ENCODE data around the gene PRPSAP1. TPM values are rescaled to one million over a fixed set of nuclear protein-coding genes. Genes with fewer than 3 reads are reported as not detected.

The PRPSAP1 gene
- total and polyA plus RNA-seq, 8 donors = 25.0 to 49.0 (median 38.4) TPM

- H3K4me1 ChIP-seq = no peaks in the 10 kb centered on the region
Measured at GRCh38 chr17:76293106-76293505, 60.6 kb downstream of the PRPSAP1 start.

GRCh38 chr17:76292567-76292966, 61.1 kb downstream of the PRPSAP1 start:
- no peaks in the 10 kb centered on the region for H3K27me3 ChIP-seq
- 75 to 99% (median 96%) methylated on average over 4 of the region's 4 CpGs; no CpG with 5 or more reads in 1 of the 5 donors for WGBS, 5 donors
- no peak overlapping the region for H3K4me3 ChIP-seq
- TF ChIP-seq POLR2A (IDR thresholded peaks at IDR 0.05) (no peak), POLR2AphosphoS5 (IDR thresholded peaks at IDR 0.05) (no peak), EP300 (IDR thresholded peaks at IDR 0.05) (no peak), CTCF (IDR thresholded peaks at IDR 0.05) (no peak)
- H3K4me1 ChIP-seq = no peaks in the 10 kb centered on the region
- no peaks in the 10 kb centered on the region for H3K9me3 ChIP-seq
- intact Hi-C loops (cut with DNase I; ENCODE audit: low total_unique reads) = loop anchor here (10.0 kb wide), 1 partner anchor 268 kb away; the partner anchor contains the start of gene EVPL
- peaks cover 0 to 36% (median 22%) of the 10 kb centered on the region in 4 donors for H3K36me3 ChIP-seq
- no peak for DNase-seq
- H3K27ac ChIP-seq = no peak overlapping the region

More at GRCh38 chr17:76293106-76293505, 60.6 kb downstream of the PRPSAP1 start:
- no peak for TF ChIP-seq POLR2A (IDR thresholded peaks at IDR 0.05)
- TF ChIP-seq CTCF (IDR thresholded peaks at IDR 0.05) = no peak
- no peak for TF ChIP-seq EP300 (IDR thresholded peaks at IDR 0.05)
- TF ChIP-seq POLR2AphosphoS5 (IDR thresholded peaks at IDR 0.05) = no peak
- WGBS, 5 donors = 84 to 96% (median 88%) methylated on average over 3 to 7 of the region's 7 CpGs
- Histone ChIP-seq H3K36me3 (peaks cover 0 to 36% (median 22%) of the 10 kb centered on the region in 4 donors), H3K27ac (no peak overlapping the region), H3K9me3 (no peaks in the 10 kb centered on the region), H3K27me3 (no peaks in the 10 kb centered on the region), H3K4me3 (no peak overlapping the region)
- intact Hi-C loops (cut with DNase I; ENCODE audit: low total_unique reads) = loop anchor here (10.0 kb wide), 1 partner anchor 268 kb away; the partner anchor contains the start of gene EVPL
- no peak for DNase-seq

GRCh38 chr17:76281573-76282371, 71.9 kb downstream of the PRPSAP1 start:
- H3K4me1 ChIP-seq = peaks cover 7 to 15% (median 11%) of the 10 kb centered on the region in 4 donors
- intact Hi-C loops (cut with DNase I; ENCODE audit: low total_unique reads) = no loop called here
- no peaks in the 10 kb centered on the region for H3K9me3 ChIP-seq
- 78 to 89% (median 82%) methylated on average over 17 to 23 of the region's 23 CpGs for WGBS, 5 donors
- no peak overlapping the region for H3K4me3 ChIP-seq
- TF ChIP-seq POLR2AphosphoS5 (IDR thresholded peaks at IDR 0.05) (no peak), CTCF (IDR thresholded peaks at IDR 0.05) (no peak), POLR2A (IDR thresholded peaks at IDR 0.05) (no peak), EP300 (IDR thresholded peaks at IDR 0.05) (no peak)
- no peak for DNase-seq
- H3K27ac ChIP-seq = no peak overlapping the region
- H3K36me3 ChIP-seq = no peaks in the 10 kb centered on the region
- H3K27me3 ChIP-seq = no peaks in the 10 kb centered on the region

GRCh38 chr17:76280650-76281049, 73.1 kb downstream of the PRPSAP1 start:
- no peak overlapping the region for H3K4me3 ChIP-seq
- intact Hi-C loops (cut with DNase I; ENCODE audit: low total_unique reads) = no loop called here
- no peaks in the 10 kb centered on the region for H3K27me3 ChIP-seq
- peaks cover 7 to 15% (median 11%) of the 10 kb centered on the region in 4 donors for H3K4me1 ChIP-seq
- TF ChIP-seq POLR2A (IDR thresholded peaks at IDR 0.05) (no peak), EP300 (IDR thresholded peaks at IDR 0.05) (no peak), CTCF (IDR thresholded peaks at IDR 0.05) (no peak), POLR2AphosphoS5 (IDR thresholded peaks at IDR 0.05) (no peak)
- DNase-seq = no peak
- WGBS, 5 donors = 84 to 95% (median 92%) methylated on average over 11 to 15 of the region's 15 CpGs
- H3K36me3 ChIP-seq = no peaks in the 10 kb centered on the region
- H3K27ac ChIP-seq = no peak overlapping the region
- H3K9me3 ChIP-seq = no peaks in the 10 kb centered on the region
